Measurements from ENCODE around the gene FTO.

- TF ChIP-seq POLR2AphosphoS5 (IDR thresholded peaks at IDR 0.05; ENCODE audit: low read depth, low read length) (no peak), KDM1A (IDR thresholded peaks at IDR 0.05; ENCODE audit: borderline replicate concordance, low read length) (no peak), EZH2 (IDR thresholded peaks at IDR 0.05; ENCODE audit: low read depth, low read length, severe bottlenecking) (no peak), CTCF (IDR thresholded peaks at IDR 0.05; ENCODE audit: control extremely low read depth in 1 of 3, insufficient read depth in 1 of 3, low read depth in 1 of 3, low read length in 3 of 3) (peak in 1 of 3 experiments; percentile 13; a peak in 1 of 4 replicates), CBX5 (IDR thresholded peaks at IDR 0.05; ENCODE audit: low read depth, low read length) (no peak)
These were observed 49.5 kb downstream of the FTO start for GRCh38 chr16:53753431-53753830.

Data from H1 (cell line).